ENCODE measurements around the gene DNAH9. TPM values are rescaled to one million over a fixed set of nuclear protein-coding genes. Genes with fewer than 3 reads are reported as not detected.

Gene DNAH9
- total and polyA plus RNA-seq, 12 donors, result 0.06 to 0.10 TPM; not detected in 10

DNA sequence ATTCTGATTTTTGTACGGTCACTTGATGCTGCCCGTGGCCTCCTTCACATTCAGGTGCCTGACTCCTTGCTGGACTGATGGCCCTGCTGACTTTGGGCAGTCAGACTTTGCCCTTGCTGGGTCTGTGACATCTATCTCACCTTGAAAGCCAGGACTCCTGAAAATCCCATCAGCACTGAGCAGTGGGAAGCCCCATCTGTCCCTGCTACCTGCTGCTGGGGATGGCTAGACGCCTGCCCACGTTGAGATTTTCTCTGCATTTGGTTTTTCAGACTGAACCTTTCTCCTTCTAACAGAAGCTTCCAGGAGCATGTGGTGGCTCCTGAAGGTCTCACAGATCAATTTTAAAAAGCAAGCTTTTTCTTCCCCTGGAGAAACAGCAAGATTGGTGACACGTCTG is 409.2 kb downstream of the DNAH9 start:
- no peaks in the 10 kb centered on the region for H3K9me3 ChIP-seq
- ATAC-seq, result no peak
- H3K4me1 ChIP-seq, result no peaks in the 10 kb centered on the region
- WGBS, 2 donors, result 79 to 83% methylated on average over 5 of the region's 5 CpGs
- H3K27me3 ChIP-seq, result no peaks in the 10 kb centered on the region
- intact Hi-C loops (cut with DNase I), result no loop called here
- H3K4me3 ChIP-seq, result no peak overlapping the region
- no peak for DNase-seq
- H3K36me3 ChIP-seq, result no peaks in the 10 kb centered on the region
- no peak overlapping the region for H3K27ac ChIP-seq
- TF ChIP-seq, protein P1, sequence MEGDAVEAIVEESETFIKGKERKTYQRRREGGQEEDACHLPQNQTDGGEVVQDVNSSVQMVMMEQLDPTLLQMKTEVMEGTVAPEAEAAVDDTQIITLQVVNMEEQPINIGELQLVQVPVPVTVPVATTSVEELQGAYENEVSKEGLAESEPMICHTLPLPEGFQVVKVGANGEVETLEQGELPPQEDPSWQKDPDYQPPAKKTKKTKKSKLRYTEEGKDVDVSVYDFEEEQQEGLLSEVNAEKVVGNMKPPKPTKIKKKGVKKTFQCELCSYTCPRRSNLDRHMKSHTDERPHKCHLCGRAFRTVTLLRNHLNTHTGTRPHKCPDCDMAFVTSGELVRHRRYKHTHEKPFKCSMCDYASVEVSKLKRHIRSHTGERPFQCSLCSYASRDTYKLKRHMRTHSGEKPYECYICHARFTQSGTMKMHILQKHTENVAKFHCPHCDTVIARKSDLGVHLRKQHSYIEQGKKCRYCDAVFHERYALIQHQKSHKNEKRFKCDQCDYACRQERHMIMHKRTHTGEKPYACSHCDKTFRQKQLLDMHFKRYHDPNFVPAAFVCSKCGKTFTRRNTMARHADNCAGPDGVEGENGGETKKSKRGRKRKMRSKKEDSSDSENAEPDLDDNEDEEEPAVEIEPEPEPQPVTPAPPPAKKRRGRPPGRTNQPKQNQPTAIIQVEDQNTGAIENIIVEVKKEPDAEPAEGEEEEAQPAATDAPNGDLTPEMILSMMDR (IDR thresholded peaks at IDR 0.05), result no peak
